HCT116 (cell line): ENCODE results near the gene NEO1. TPM values are rescaled to one million over a fixed set of nuclear protein-coding genes. Genes with fewer than 3 reads are reported as not detected.

Experiments used
- ATAC-seq: fragments of 200-7000 bp; cut with Tn5 transposase; 2 replicates; pipeline ENCODE4 v1.9.1; 2020; ENCODE audit warnings: mild to moderate bottlenecking, moderate library complexity
- BruUV-seq: library from RNA; stranded (reverse); fragments of 400-500 nt; replicated peaks from 2 replicates; lab custom pipeline; 2021; lab: Mats Ljungman, UMichigan
- CTCF ChIA-PET: fragments of 300-600 bp; sonication (Branson Sonifier 250); formaldehyde crosslinking; loops from one replicate; lab custom pipeline; 2021; ENCODE audit warnings: antibody characterized with exemption; lab: Charles Lee
- POLR2A ChIA-PET: fragments of 300-600, 350-600 bp; sonication (Branson Sonifier 250); formaldehyde crosslinking; loops from one replicate; lab custom pipeline; 2021; ENCODE audit warnings: antibody characterized with exemption; lab: Charles Lee
- RAD21 ChIA-PET, 2 experiments: fragments of 300-600 bp; sonication (Branson Sonifier 250); formaldehyde crosslinking; loops; one replicate each; lab custom pipeline; 2023; ENCODE audit warnings: low total read pairs in 2 of 2; ENCODE audit not compliant: uncharacterized antibody in 2 of 2, unreplicated experiment in 2 of 2, low non-redundant PET in 1 of 2; lab: Charles Lee
- DNase-seq: peaks from one replicate; pipeline ENCODE4 v3.0.0-alpha.2; 2010; ENCODE audit warnings: low read depth, low spot score
- H2AFZ ChIP-seq: fragments of 200-600 bp; shearing (Covaris generic), sonication (generic); 2 replicates; pipeline ENCODE4 v1.6.1; 2017; ENCODE audit warnings: low read depth, mixed run types, mixed read lengths, antibody characterized with exemption, low read length; ENCODE audit not compliant: poor library complexity, severe bottlenecking
- H3K27ac ChIP-seq: 2 replicates; pipeline ENCODE4 v1.5.1; 2012; ENCODE audit warnings: low read depth, low read length
- H3K27me3 ChIP-seq: fragments of 200-600 bp; sonication (generic); 2 replicates; pipeline ENCODE4 v1.6.1; 2016; ENCODE audit warnings: mixed run types, low read length, mixed read lengths; ENCODE audit not compliant: insufficient read depth
- H3K36me3 ChIP-seq, 2 experiments: fragments of 200-500 bp in 1 of 2; fragments of 200-600 bp in 1 of 2; sonication (Bioruptor generic) in 1 of 2; sonication (generic) in 1 of 2; 2 replicates each; pipeline versions ENCODE4 v1.5.1 to v1.6.1; 2014 to 2016; ENCODE audit warnings: low read length in 2 of 2, inconsistent platforms in 1 of 2, mixed read lengths in 1 of 2, mixed run types in 1 of 2; ENCODE audit not compliant: insufficient read depth in 2 of 2, control insufficient read depth in 1 of 2
- H3K4me1 ChIP-seq, 2 experiments: fragments of 200-600 bp in 1 of 2; sonication (generic) in 1 of 2; 2 replicates each; pipeline versions ENCODE4 v1.5.1 to v1.6.1; 2012 to 2017; ENCODE audit warnings: low read length in 2 of 2, inconsistent platforms in 1 of 2, mild to moderate bottlenecking in 1 of 2, mixed read lengths in 1 of 2, mixed run types in 1 of 2, moderate library complexity in 1 of 2; ENCODE audit not compliant: insufficient read depth in 2 of 2, control insufficient read depth in 1 of 2
- H3K4me2 ChIP-seq: fragments of 200-600 bp; sonication (generic); 2 replicates; pipeline ENCODE4 v1.6.1; 2017; ENCODE audit warnings: mixed run types, low read length, mixed read lengths
- H3K4me3 ChIP-seq, 2 experiments: fragments of 200-600 bp in 1 of 2; sonication (generic) in 1 of 2; replicated peaks in 1 of 2; 2 replicates each; pipeline ENCODE4 v1.5.1; 2011 to 2016; ENCODE audit warnings: low read length in 2 of 2, control low read depth in 1 of 2, low read depth in 1 of 2, mild to moderate bottlenecking in 1 of 2, mixed read lengths in 1 of 2, mixed run types in 1 of 2
- H3K79me2 ChIP-seq: fragments of 200-600 bp; sonication (generic); 2 replicates; pipeline ENCODE4 v1.6.1; 2017; ENCODE audit warnings: mild to moderate bottlenecking, mixed run types, low read length, moderate library complexity, mixed read lengths; ENCODE audit not compliant: insufficient read depth
- H3K9ac ChIP-seq: fragments of 200-600 bp; sonication (generic); 2 replicates; pipeline ENCODE4 v1.6.1; 2016; ENCODE audit warnings: low read length, mixed read lengths
- H3K9me2 ChIP-seq: fragments of 200-600 bp; sonication (generic), shearing (Covaris generic); 2 replicates; pipeline ENCODE4 v1.6.1; 2017; ENCODE audit warnings: mixed run types, mild to moderate bottlenecking, moderate library complexity; ENCODE audit not compliant: insufficient read depth
- H3K9me3 ChIP-seq, 2 experiments: fragments of 200-500 bp in 1 of 2; fragments of 200-600 bp in 1 of 2; sonication (Bioruptor generic) in 1 of 2; sonication (generic) in 1 of 2; 2 replicates each; pipeline ENCODE4 v1.6.1; 2014 to 2017; ENCODE audit warnings: low read length in 2 of 2, mixed read lengths in 2 of 2, inconsistent platforms in 1 of 2, low read depth in 1 of 2, mild to moderate bottlenecking in 1 of 2, mixed run types in 1 of 2, moderate library complexity in 1 of 2; ENCODE audit not compliant: control insufficient read depth in 1 of 2, insufficient read depth in 1 of 2
- H4K20me1 ChIP-seq: fragments of 200-600 bp; sonication (generic), shearing (Covaris generic); 2 replicates; pipeline ENCODE4 v1.6.1; 2017; ENCODE audit warnings: mixed run types, mild to moderate bottlenecking, moderate library complexity; ENCODE audit not compliant: insufficient read depth
- ATF3 ChIP-seq: IDR thresholded peaks from 2 replicates; pipeline ENCODE4 v1.6.1; 2012
- ELF1 ChIP-seq: IDR thresholded peaks from 2 replicates; pipeline ENCODE4 v1.6.1; 2012; ENCODE audit warnings: low read depth, borderline replicate concordance
- EZH2 ChIP-seq: fragments of 200-600 bp; sonication (generic); IDR thresholded peaks from 2 replicates; pipeline ENCODE4 v1.6.1; 2017; ENCODE audit warnings: antibody characterized with exemption, mixed run types
- FOSL1 ChIP-seq: IDR thresholded peaks from 2 replicates; pipeline ENCODE4 v1.6.1; 2012; ENCODE audit warnings: low read depth
- MAX ChIP-seq: IDR thresholded peaks from 2 replicates; pipeline ENCODE4 v1.6.1; 2012
- RAD21 ChIP-seq: IDR thresholded peaks from 2 replicates; pipeline ENCODE4 v1.6.1; 2012; ENCODE audit warnings: low read depth, mild to moderate bottlenecking
- SIN3A ChIP-seq: IDR thresholded peaks from 2 replicates; pipeline ENCODE4 v1.6.1; 2012; ENCODE audit warnings: low read depth
- SP1 ChIP-seq: IDR thresholded peaks from 2 replicates; pipeline ENCODE4 v1.6.1; 2012; ENCODE audit warnings: low read depth
- SRF ChIP-seq: IDR thresholded peaks from 2 replicates; pipeline ENCODE4 v1.6.1; 2012; ENCODE audit warnings: low read depth
- TCF7L2 ChIP-seq: IDR thresholded peaks from 2 replicates; pipeline ENCODE4 v1.7.0; 2011; ENCODE audit warnings: borderline replicate concordance, inconsistent platforms; ENCODE audit not compliant: insufficient read depth, insufficient read length; ENCODE audit errors: extremely low read depth
- ZNF274 ChIP-seq: fragments of 200-500 bp; sonication (Bioruptor generic); IDR thresholded peaks from 2 replicates; pipeline ENCODE4 v1.6.1; 2014; ENCODE audit warnings: mild to moderate bottlenecking, low read depth, low read length, inconsistent platforms
- intact Hi-C: fragments of 100-400 bp; cut with micrococcal nuclease; formaldehyde crosslinking; loops from 2 replicates; pipeline ENCODE4 v1.10.0; 2022
- total RNA-seq: library from RNA; stranded (reverse); gene quantifications from one replicate; pipeline ENCODE4 v1.2.1, GENCODE V29; 2021; ENCODE audit not compliant: unreplicated experiment
- TF ChIP-seq, protein P1 (sequence below), 3 experiments: fragments of 200-600 bp in 1 of 3; sonication (generic) in 1 of 3; IDR thresholded peaks in 2 of 3; conservative IDR thresholded peaks in 1 of 3; 2 replicates each; pipeline ENCODE4 v1.5.1; 2012 to 2017; ENCODE audit warnings: low read depth in 2 of 3, low read length in 2 of 3, antibody characterized with exemption in 1 of 3, borderline replicate concordance in 1 of 3, control low read depth in 1 of 3, mild to moderate bottlenecking in 1 of 3, mixed read lengths in 1 of 3, mixed run types in 1 of 3, moderate library complexity in 1 of 3; ENCODE audit not compliant: insufficient read depth in 1 of 3

Gene NEO1
- total RNA-seq, 1 experiment from 2014 or later: 30.0 TPM

- no peaks in the 10 kb centered on the region for H3K36me3 ChIP-seq
- no peak overlapping the region for H2AFZ ChIP-seq
- no peaks in the 10 kb centered on the region for H4K20me1 ChIP-seq
- POLR2A ChIA-PET: no interaction called here
- CTCF ChIA-PET: no interaction called here
- no peaks in the 10 kb centered on the region for H3K9me2 ChIP-seq
- H3K4me1 ChIP-seq: no peaks in the 10 kb centered on the region
- no peaks in the 10 kb centered on the region for H3K79me2 ChIP-seq
- TF ChIP-seq SIN3A: no peak
- TF ChIP-seq SP1: no peak
- no peak for TF ChIP-seq ELF1
- TF ChIP-seq, protein P1, sequence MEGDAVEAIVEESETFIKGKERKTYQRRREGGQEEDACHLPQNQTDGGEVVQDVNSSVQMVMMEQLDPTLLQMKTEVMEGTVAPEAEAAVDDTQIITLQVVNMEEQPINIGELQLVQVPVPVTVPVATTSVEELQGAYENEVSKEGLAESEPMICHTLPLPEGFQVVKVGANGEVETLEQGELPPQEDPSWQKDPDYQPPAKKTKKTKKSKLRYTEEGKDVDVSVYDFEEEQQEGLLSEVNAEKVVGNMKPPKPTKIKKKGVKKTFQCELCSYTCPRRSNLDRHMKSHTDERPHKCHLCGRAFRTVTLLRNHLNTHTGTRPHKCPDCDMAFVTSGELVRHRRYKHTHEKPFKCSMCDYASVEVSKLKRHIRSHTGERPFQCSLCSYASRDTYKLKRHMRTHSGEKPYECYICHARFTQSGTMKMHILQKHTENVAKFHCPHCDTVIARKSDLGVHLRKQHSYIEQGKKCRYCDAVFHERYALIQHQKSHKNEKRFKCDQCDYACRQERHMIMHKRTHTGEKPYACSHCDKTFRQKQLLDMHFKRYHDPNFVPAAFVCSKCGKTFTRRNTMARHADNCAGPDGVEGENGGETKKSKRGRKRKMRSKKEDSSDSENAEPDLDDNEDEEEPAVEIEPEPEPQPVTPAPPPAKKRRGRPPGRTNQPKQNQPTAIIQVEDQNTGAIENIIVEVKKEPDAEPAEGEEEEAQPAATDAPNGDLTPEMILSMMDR (IDR thresholded peaks at IDR 0.05 in 2 of 3, conservative IDR thresholded peaks at IDR 0.05 in 1 of 3; ENCODE audit: borderline replicate concordance in 1 of 3, insufficient read depth in 1 of 3, low read depth in 2 of 3, low read length in 2 of 3): no peak
- TF ChIP-seq EZH2: no peak
- no peak for TF ChIP-seq ZNF274
- no peak for TF ChIP-seq FOSL1
- TF ChIP-seq ATF3: no peak
- no peak for TF ChIP-seq TCF7L2
- no peak for TF ChIP-seq RAD21
- no peak for TF ChIP-seq MAX
- TF ChIP-seq SRF: no peak
- TF ChIP-seq, all 23 proteins: peak for 0
- RAD21 ChIA-PET: no interaction called here
- Histone ChIP-seq H3K4me3 (no peak overlapping the region), H3K27ac (no peak overlapping the region), H3K9me3 (no peaks in the 10 kb centered on the region), H3K9ac (no peak overlapping the region), H3K27me3 (no peaks in the 10 kb centered on the region), H3K4me2 (no peak overlapping the region)
- BruUV-seq: no TSS peak
- ATAC-seq (no peak), DNase-seq (no peak)
- intact Hi-C loops: no loop called here
These were observed 91.5 kb downstream of the NEO1 start for GRCh38 chr15:73143763-73144155.
